HG02973 (cell line): Measurements from ENCODE around the gene C17orf67.

Experiments used
- ATAC-seq: cut with Tn5 transposase; IDR thresholded peaks from one replicate; pipeline ENCODE4 v1.9.1; 2021; ENCODE audit warnings: moderate library complexity; ENCODE audit not compliant: unreplicated experiment

C17orf67 gene

DNA sequence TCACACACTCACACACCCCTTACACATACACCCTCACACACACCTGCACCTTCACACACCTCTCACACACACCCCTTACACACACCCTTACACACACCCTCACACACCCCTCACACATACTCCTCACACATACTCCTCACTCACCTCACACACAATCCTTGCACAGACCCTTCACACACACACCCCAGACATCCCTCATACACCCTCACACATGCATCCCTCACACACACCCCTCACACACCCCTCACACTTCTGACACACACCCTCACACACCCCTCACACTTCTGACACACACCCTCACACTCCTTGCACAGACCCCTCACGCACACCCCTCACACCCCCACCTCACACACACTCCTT, 23.9 kb downstream of the C17orf67 start:
- no peak for ATAC-seq

DNA sequence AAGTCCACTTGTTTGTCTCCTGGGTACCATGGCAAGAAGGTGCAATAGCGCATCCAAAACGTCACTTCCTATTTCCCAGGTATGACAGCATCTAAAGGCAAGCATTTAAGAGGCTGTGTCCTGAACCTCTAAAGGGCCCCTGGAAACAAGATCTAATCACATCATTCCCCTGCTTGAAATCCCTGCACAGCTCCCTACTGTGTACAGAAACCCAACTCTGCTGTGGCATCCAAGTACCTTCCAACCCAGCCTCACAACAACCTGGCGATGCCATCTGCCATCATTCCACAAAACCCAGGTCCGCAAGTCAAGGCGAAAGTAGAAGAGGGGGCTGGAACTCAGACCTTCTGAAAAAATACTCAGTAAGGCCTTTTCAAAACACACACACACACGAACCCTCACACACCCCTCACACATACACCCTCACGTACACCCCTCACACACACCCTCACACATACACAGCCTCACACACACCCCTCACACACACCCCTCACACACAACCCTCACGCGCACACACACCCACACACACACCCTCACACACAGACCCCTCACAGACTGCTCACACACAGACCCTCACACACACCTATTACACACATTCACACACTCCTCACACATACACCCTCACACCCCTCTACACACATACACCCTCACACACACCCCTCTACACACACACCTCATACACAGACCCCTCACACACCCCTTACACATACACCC, 24.5 kb downstream of the C17orf67 start:
- no peak for ATAC-seq

DNA sequence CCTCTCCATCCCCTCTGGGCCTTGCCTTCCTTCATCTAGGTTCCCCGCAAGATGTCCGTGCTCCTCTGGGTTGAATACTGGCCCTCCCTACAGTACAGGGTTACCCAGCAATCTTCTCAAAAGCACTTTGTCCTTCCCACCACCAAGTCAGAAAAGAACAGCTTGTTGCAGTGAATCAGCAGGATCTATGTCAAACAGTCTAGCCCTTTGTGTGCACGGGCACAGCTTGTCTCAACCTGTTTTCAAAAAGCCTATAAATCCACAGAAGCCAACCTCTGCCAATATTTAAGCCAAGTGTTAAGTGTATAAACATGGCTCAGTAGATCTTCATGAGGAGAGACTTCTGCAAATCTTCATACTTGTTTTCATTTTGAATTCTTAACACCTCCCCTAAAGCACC, 25.2 kb downstream of the C17orf67 start:
- no peak for ATAC-seq

DNA sequence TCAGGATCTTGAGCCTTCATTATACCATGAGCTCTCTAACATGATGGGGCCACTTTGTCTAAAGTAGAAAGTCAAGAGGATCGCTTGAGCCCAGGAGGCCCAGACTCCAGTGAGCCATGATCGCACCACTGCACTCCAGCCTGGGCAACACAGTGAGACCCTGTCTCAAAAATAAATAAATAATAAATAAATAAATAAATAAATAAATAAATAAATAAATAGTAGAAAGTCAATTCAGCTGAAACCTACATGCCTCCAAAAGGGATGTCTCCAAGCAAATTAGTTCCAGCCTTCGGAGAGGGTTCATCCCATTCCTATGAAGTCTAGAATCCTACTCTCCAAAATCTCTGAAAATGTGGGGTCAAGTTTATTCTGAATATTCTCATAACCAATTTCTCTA, 26.0 kb downstream of the C17orf67 start:
- ATAC-seq, result no peak

DNA sequence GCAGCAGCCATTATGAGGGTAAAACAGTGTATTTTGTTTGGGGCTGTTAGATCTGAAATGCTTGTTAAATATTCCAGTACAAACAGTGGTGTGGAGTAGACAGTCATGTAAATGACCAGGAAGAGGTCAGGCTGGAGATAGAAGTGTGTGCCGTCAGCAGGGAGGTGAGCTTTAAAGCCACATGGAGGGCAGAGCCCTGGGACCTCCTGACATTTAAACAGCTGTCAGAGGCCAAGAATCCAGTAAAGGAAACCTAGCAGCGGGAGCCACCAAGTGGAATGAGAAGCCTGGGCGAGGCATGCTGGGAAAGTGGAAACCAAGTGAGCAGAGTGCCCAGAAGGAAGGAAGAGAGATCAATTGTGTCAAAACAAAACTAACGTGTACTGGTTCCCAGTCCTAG, 26.8 kb downstream of the C17orf67 start:
- no peak for ATAC-seq

DNA sequence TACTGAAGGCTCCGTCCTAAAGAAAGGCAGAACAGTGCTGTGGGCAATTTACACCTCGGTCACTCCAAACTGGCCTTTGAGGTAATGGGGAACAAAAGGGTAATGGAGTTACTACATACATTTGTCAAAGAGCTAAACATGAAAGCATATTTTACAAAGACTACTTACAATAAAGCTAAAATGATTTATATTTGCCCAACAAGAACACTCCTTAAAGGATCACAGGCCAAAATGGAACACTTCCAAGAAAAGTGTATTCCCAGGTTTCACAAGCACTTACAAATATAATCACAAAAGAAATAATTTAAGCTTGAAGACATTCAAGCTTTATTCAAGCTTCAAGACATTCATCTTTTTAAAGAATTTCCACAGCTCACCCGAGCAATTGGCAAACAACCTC, 29.3 kb downstream of the C17orf67 start:
- ATAC-seq, result no peak

DNA sequence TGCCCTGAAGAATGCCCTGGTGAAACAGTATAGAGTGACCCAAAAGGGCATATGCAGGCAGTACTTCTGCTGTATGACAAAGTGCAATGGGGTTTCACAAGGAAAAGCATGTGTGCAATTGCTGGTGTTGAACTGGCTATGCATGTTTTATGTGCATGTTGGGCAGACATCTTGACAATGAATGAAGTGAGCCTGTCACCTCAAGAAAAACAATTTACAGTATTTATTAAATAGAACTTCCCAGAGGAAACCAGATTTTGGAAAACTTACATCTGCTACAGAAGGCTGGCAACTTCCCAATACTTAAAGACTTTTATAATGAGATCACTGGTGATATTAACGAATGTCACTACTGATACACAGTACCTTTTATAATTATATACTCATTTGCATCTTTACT, 30.6 kb downstream of the C17orf67 start:
- ATAC-seq, result no peak

DNA sequence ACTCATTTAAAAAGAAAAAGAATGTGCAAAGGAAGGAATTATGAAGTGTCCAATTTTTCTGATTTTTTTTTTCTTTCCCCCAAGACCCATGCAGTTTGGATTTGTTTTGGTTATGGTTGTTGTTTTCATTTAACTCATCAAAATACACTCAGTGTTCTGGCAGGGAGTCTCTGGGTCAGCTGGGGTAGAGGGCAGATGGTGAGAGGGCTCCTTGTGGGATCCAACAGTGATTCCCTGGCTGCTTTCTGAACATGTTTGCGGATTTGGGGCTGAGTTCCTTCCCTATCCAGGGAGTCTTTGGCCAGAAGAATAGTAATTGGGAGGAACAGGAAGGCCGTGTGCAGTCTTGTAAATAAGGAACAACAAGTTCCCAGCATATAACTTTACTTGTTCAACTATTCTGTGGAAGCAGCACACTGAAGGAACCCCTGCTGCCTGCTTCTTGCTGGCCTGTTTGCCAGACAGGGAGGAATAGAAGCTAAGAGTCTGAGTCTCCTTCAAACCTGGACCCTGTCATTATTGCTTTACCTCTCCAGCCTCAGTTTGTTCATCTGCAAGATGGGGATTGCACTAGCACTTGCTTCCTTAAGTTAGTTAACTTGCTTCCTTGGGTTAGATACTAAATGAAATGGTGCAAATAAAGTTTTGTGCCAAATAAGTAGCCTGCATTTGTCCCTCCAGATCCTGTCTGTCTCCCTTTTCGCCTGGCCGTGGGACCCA, 32.1 kb downstream of the C17orf67 start:
- no peak for ATAC-seq

DNA sequence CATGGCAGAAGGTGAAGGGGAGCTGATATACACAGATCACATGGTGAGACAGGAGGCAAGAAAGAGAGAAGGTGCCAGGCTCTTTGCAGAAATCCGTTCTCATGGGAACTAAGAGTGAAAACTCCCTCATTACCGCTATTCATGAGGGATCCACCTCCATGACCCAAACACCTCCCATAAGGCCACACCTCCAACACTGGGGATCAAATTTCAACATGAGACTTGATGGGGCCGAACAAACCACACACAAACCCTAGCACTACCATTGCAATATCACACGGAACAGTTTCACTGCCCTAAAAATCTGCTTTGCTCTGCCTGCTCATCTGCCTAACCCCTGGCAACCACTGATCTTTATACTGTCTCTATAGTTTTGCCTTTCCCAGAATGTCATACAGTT, 34.8 kb downstream of the C17orf67 start:
- no peak for ATAC-seq

DNA sequence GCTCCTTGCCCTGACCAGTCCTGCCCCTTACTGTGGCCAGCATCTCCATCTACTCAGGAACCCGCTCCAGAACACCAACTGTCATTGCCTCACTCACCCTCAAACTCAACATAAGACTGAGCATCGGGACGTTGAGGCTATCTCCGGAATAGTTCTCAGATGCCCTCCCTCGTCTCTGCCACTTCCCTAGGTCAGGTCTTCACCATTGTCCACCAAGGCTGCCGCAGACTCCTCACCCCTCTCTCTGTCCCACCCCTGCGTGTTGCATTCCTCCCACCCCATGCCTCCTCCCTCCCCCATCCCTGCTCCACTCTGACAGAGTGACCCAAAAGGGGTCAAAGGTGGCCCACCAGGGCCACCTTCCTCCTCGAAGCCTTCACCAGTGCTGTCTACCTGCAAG, 37.2 kb downstream of the C17orf67 start:
- ATAC-seq, result no peak

DNA sequence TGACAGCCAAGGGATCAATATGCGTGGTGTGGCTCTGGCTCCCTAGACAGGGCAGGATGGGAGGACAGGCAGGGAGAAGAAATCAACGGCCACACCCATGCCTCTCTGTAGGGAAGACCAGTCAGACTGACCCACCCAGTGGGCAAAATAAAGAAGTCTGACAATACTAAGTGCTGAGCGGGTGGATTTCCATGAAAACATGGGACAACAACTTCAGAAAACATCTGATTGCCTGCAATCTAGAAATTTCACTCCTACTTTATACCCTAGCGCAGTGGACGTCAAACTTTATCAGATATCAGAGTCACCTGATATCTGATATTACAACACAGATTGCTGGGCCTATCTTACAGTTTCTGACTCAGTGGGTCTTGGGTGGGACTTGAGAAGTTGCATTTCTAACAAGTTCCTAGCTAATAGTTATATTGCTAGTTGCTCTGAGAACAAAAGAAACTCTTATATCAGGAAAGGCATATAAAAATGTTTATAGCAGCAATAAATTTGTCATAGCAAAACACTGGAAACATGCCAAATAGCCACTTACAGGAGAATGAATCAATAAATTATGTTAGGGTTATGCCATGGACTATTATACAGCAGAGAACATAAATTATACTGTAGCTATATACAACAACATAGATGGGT, 38.4 kb downstream of the C17orf67 start:
- ATAC-seq, result no peak

DNA sequence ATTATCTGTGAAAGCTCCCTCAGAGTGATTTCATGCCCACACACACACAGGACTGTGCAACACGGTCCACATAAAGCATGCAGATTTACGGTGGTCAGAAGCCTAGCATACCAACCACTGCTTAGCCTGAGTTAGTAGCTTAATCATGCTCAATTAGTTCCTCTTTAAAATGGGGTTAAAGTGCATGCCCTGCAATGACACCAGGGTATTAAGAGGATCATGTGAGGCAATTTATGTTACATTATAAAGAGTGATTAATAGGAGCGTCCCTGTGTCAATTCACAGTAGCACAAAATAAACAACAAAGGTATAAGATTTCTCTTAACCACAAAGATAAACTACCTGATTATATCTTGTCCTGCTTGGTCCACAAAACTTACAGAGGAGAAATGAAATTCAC, 39.8 kb downstream of the C17orf67 start:
- no peak for ATAC-seq

DNA sequence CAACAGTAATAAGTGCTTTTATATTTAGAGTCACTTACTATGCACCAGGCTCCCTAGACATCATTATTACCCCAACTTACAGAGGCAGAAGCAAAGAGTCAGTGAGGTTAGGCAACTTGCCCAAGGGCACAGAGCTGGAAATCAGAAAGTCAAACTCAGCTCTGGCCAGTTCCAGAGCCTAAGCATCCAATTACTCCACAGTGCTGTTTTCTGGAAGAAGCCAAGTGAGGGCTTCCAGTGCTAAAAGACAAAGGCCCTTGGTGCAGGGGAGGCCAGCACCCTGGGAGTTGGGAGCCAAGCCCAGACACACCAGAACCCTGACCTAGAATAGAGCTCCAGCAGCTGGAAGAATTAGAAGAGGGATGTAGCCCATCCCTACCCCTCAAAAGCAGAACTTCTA, 40.2 kb downstream of the C17orf67 start:
- no peak for ATAC-seq

DNA sequence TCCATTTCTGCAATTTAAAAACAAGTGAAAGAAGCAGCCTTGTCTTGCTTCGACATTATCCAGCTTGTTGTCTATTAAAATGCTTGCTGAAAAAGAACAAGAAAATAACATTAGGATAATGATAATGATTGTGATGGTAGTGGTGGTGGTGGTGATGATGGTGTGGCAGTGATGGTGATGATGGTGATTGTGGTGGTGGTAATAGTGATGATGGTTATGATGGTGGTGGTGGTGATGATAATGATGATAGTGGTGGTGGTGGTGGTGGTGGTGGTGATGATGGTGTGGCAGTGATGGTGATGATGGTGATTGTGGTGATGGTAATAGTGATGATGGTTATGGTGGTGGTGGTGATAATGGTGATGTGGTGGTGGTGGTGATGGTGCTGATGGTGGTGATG, 41.5 kb downstream of the C17orf67 start:
- no peak for ATAC-seq

DNA sequence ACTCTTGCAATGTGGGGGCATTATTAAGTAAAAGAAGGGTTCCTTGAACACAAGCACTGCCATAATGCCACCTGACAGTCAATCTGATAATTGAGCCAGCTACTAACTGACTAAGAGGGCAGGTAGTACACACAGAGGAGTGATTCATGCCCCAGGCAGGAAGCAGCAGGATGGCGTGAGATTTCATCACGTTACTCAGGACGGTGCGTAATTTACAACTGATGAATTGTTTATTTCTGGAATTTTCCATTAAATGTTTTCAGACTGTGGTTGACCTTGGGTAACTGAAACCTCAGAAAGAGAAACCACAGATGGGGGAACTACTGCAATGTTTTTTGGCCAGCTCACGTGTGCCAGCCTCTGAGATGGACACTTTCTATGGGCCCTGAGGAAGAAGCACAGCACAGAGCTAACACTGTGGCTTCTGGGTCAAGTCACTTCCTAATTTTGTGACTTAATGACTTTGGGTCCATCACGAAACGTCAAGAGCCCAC, 46.7 kb downstream of the C17orf67 start:
- peak; percentile 79 for ATAC-seq

DNA sequence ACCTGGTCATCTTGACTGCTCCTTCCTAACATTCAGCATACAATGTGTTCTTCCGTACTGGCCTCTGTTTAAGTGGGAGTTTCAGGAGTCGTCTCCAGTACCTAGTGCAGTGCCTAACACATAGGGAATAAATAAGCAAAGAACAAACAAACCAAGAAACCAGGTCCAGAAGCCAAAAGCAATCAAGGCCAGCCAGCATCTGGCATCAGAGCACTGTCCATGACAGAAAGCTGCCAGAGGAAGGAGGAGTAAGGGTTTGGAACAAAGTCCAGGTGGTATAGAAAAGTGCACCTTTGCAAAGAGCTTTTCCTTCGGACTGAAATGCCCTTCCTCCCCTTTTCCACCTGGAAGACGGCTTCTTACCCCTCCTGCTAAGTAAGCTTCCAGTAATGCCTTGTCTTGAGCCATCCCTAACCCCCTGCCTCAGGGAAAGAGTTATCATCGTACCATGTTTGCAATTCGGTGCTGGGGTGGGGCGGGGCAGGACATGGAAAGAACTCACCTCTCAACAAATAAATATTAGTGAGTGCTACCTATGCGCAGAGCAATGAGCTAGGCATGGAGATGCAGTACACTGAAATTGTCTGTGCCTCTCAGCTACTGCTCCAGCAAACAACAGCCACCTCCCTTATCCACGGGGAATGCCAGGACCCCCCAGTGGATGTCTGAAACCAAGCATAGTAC, 47.6 kb downstream of the C17orf67 start:
- ATAC-seq, result no peak

DNA sequence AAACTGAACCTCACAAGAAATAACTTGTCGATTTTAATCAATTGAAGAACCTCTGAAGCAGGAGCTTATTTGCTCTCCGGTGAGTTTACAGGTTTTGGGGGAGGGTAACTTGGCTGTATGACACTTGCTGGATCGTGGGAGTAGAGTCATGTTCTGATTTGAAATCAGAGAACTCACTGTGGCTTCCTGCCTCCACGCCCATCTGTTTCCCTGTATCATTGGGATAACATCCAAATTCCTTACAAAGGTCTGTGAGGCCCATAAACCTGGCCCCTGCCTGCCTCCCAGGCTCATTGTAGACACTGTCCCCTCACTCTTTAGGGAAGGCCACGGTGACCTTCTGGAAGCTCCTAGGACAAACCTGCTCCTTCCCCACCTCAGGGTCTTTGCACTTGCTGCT, 48.3 kb downstream of the C17orf67 start:
- ATAC-seq, result no peak

DNA sequence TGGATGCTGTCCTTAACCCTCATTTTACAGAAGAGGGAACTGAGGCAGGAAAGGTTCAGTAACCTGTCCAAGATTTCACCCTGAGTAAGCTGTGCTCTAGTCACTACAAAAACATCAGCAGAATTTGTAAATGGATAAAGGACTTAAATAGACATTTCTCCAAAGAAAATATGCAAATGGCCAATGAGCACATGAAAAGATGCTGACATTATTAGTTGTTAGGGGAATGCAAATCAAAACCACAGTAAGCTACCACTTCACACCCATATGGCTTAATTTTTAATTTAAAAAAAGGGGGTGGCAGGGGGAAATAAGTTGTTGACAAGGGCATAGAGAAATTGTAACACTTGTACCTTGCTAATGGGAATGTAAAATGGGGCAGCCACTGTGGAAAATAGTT, 51.4 kb downstream of the C17orf67 start:
- ATAC-seq, result no peak

DNA sequence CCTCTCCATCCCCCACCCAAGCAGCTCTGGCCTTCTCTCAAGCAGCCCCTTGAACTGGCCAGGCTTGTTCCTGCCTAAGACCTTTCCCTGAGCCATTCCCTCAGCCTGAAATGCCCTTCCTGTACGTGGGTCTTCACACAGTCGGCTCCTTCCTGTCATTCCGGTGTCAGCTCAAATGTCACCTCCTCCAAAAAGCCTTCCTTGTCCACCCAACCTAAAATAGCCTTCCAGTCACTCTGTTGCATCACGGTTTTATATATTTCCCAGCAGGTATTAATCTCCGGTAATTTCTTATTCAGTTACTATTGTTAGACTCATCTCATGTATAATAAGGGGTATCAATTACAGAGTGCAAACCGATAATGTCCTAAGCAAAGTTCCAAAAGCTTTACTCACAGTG, 51.8 kb downstream of the C17orf67 start:
- ATAC-seq, result no peak

DNA sequence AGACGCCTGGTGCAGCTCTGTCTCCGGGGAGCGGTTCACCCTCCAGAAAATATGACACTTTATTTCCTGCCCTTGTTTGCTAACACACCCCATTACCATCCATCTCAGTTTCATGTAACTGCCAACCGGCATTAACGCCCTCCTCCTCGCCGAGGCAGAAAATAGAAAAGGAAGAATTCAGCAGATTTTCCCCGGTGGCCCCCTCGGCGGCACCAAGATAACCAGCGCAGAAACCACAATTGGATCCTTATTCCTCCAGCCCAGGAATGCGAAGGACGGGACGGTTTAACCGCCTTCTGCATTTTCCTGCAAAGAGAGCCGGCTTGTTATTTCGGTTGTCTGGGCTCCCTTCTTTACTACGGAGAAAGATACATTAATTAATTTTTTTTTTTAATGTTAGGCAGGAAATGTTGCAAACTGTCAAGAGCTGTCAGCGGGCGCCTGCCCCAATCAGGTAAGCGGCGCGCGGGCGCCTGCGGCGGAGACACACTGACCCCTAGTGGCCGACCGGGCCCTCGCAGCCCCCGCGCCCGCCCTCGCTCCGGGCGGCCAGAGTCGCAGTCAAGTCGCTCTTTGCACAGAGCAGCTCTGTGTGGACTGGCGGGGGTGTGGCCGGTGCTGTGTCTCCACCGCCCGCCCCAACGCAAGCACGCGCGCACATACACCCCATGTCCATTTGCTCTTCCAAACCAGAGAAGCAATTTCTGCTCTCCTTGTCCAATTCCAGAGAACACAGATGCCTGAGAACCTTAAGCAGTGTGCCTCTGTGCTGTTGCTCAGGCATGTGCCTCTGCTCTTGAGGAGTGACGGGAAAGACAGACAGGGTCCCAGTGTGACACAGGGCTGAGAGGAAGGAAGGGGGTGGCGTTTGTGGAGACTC, 53.6 kb downstream of the C17orf67 start:
- ATAC-seq, result peak; percentile 96

DNA sequence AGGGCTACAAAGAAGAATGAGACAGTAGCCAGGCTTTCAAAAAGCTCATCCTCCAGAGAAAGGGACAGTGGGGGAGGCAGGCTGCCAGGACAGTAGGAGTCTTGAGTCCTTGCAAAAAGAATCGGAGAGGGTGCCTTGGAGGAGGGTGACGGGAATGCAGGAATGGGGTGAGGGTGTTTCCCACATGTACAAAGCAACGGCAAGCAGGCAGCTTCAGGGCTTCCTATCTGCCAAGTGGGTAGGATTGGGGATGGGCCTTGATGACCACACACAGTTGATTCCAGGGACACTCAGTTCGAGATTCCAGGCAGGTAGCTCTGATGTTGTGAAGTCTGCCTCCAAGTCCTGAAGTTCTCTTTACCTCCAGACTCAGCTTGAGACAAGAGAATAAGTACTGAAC, 54.4 kb downstream of the C17orf67 start:
- ATAC-seq, result no peak
